H9 (cell line): ENCODE data around the gene GRXCR2. TPM values are rescaled to one million over a fixed set of nuclear protein-coding genes. Genes with fewer than 3 reads are reported as not detected.

Source experiments
- DNase-seq: peaks from one replicate; pipeline ENCODE4 v3.0.0-alpha.2; 2017
- H2AFZ ChIP-seq: one replicate; pipeline ENCODE4 v1.6.1; 2013; ENCODE audit warnings: mild to moderate bottlenecking, low read length, control low read depth, moderate library complexity
- H2AK5ac ChIP-seq: 2 replicates; pipeline ENCODE4 v1.6.1; 2013; ENCODE audit warnings: low read length, control low read depth, mixed read lengths; ENCODE audit not compliant: insufficient read length
- H2BK120ac ChIP-seq: one replicate; pipeline ENCODE4 v1.6.1; 2013; ENCODE audit warnings: low read depth, mild to moderate bottlenecking, low read length, control low read depth, inconsistent platforms; ENCODE audit not compliant: poor library complexity, severe bottlenecking
- H2BK12ac ChIP-seq: 2 replicates; pipeline ENCODE4 v1.6.1; 2013; ENCODE audit warnings: low read length, control low read depth, mixed read lengths, low read depth; ENCODE audit not compliant: insufficient read length
- H2BK15ac ChIP-seq: 2 replicates; pipeline ENCODE4 v1.6.1; 2013; ENCODE audit warnings: low read depth, low read length, control low read depth
- H2BK20ac ChIP-seq: one replicate; pipeline ENCODE4 v1.6.1; 2013; ENCODE audit warnings: low read depth, mild to moderate bottlenecking, low read length, control low read depth, inconsistent platforms; ENCODE audit not compliant: poor library complexity, severe bottlenecking
- H2BK5ac ChIP-seq: 2 replicates; pipeline ENCODE4 v1.6.1; 2013; ENCODE audit warnings: low read length, control low read depth, mixed read lengths; ENCODE audit not compliant: insufficient read length
- H3K14ac ChIP-seq: 2 replicates; pipeline ENCODE4 v1.6.1; 2013; ENCODE audit warnings: low read length, control low read depth; ENCODE audit not compliant: insufficient read depth
- H3K18ac ChIP-seq: 2 replicates; pipeline ENCODE4 v1.6.1; 2013; ENCODE audit warnings: low read depth, mild to moderate bottlenecking, mixed read lengths, low read length, control low read depth; ENCODE audit not compliant: insufficient read length
- H3K23ac ChIP-seq: 2 replicates; pipeline ENCODE4 v1.6.1; 2013; ENCODE audit warnings: low read length, control low read depth, mixed read lengths, low read depth; ENCODE audit not compliant: insufficient read length
- H3K23me2 ChIP-seq: 2 replicates; pipeline ENCODE4 v1.6.1; 2013; ENCODE audit warnings: low read depth, mild to moderate bottlenecking, mixed read lengths, low read length, control low read depth; ENCODE audit not compliant: insufficient read length, poor library complexity, severe bottlenecking
- H3K27ac ChIP-seq: 2 replicates; pipeline ENCODE4 v1.5.1; 2013; ENCODE audit warnings: low read length, control low read depth, mixed read lengths, low read depth; ENCODE audit not compliant: insufficient read length
- H3K27me3 ChIP-seq: 2 replicates; pipeline ENCODE4 v1.6.1; 2013; ENCODE audit warnings: low read length, control low read depth, inconsistent platforms; ENCODE audit not compliant: insufficient read depth
- H3K4ac ChIP-seq: 2 replicates; pipeline ENCODE4 v1.6.1; 2013; ENCODE audit warnings: low read depth, mild to moderate bottlenecking, control low read depth, inconsistent platforms, low read length, moderate library complexity
- H3K4me1 ChIP-seq: 2 replicates; pipeline ENCODE4 v1.6.1; 2013; ENCODE audit warnings: low read length, control low read depth, inconsistent platforms; ENCODE audit not compliant: insufficient read depth
- H3K4me2 ChIP-seq: 2 replicates; pipeline ENCODE4 v1.6.1; 2013; ENCODE audit warnings: low read length, control low read depth, mixed read lengths; ENCODE audit not compliant: insufficient read length, insufficient read depth
- H3K56ac ChIP-seq: 2 replicates; pipeline ENCODE4 v1.6.1; 2013; ENCODE audit warnings: low read depth, mild to moderate bottlenecking, mixed read lengths, low read length, control low read depth; ENCODE audit not compliant: insufficient read length
- H3K79me1 ChIP-seq: 2 replicates; pipeline ENCODE4 v1.6.1; 2013; ENCODE audit warnings: low read depth, mild to moderate bottlenecking, moderate library complexity, low read length, control low read depth, inconsistent platforms; ENCODE audit not compliant: insufficient read depth, poor library complexity, severe bottlenecking
- H3K79me2 ChIP-seq: 2 replicates; pipeline ENCODE4 v1.6.1; 2013; ENCODE audit warnings: low read length, control low read depth, inconsistent platforms; ENCODE audit not compliant: insufficient read depth
- H3K9ac ChIP-seq: 2 replicates; pipeline ENCODE4 v1.6.1; 2013; ENCODE audit warnings: low read length, control low read depth, mixed read lengths; ENCODE audit not compliant: insufficient read length; ENCODE audit errors: extremely low read depth
- H3K9me3 ChIP-seq: one replicate; pipeline ENCODE4 v1.6.1; 2013; ENCODE audit warnings: low read depth, low read length, inconsistent platforms; ENCODE audit not compliant: control insufficient read depth
- H3T11ph ChIP-seq: one replicate; pipeline ENCODE4 v1.6.1; 2013; ENCODE audit warnings: mild to moderate bottlenecking, low read length, control low read depth, inconsistent platforms
- H4K20me1 ChIP-seq: one replicate; pipeline ENCODE4 v1.6.1; 2013; ENCODE audit not compliant: control insufficient read depth, insufficient read length, insufficient read depth
- H4K5ac ChIP-seq: 2 replicates; pipeline ENCODE4 v1.6.1; 2013; ENCODE audit warnings: low read depth, mild to moderate bottlenecking, mixed read lengths, low read length, control low read depth; ENCODE audit not compliant: insufficient read length
- H4K8ac ChIP-seq: replicated peaks from 2 replicates; pipeline ENCODE4 v1.6.1; 2013; ENCODE audit warnings: low read length, control low read depth, mixed read lengths, low read depth; ENCODE audit not compliant: insufficient read length
- H4K91ac ChIP-seq: 2 replicates; pipeline ENCODE4 v1.6.1; 2013; ENCODE audit warnings: low read depth, mild to moderate bottlenecking, moderate library complexity, mixed read lengths, low read length, control low read depth; ENCODE audit not compliant: insufficient read length
- H3K27ac Mint-ChIP-seq, 3 experiments: 2 replicates in 2 of 3; 3 replicates in 1 of 3; pipeline ENCODE4 v1.8.0; 2020 to 2021; ENCODE audit warnings: mixed read lengths in 3 of 3, mild to moderate bottlenecking in 1 of 3, moderate library complexity in 1 of 3
- H3K27me3 Mint-ChIP-seq: 2 replicates; pipeline ENCODE4 v1.8.0; 2021; ENCODE audit warnings: low read depth, mild to moderate bottlenecking, moderate library complexity, mixed read lengths
- H3K36me3 Mint-ChIP-seq, 3 experiments: 2 replicates in 2 of 3; 3 replicates in 1 of 3; pipeline ENCODE4 v1.8.0; 2020 to 2021; ENCODE audit warnings: low read depth in 3 of 3, mixed read lengths in 3 of 3; ENCODE audit not compliant: insufficient read depth in 1 of 3
- H3K4me1 Mint-ChIP-seq, 2 experiments: 2 replicates each; pipeline ENCODE4 v1.8.0; 2020; ENCODE audit warnings: mixed read lengths in 2 of 2
- H3K4me3 Mint-ChIP-seq, 2 experiments: 2 replicates in 1 of 2; 3 replicates in 1 of 2; pipeline ENCODE4 v1.8.0; 2020 to 2021; ENCODE audit warnings: mild to moderate bottlenecking in 2 of 2, mixed read lengths in 2 of 2, moderate library complexity in 1 of 2
- H3K9me3 Mint-ChIP-seq, 2 experiments: 2 replicates in 1 of 2; 3 replicates in 1 of 2; pipeline ENCODE4 v1.8.0; 2020; ENCODE audit warnings: mild to moderate bottlenecking in 2 of 2, mixed read lengths in 2 of 2, moderate library complexity in 1 of 2
- WGBS: extraction: QIAGEN DNeasy Blood & Tissue Kit; methylation state at CpG from one replicate; pipeline ENCODE4 v1.1.7; 2013; ENCODE audit warnings: missing lambda C conversion rate, low lambda C conversion rate, mixed read lengths; ENCODE audit not compliant: insufficient read length; ENCODE audit errors: extremely low coverage; 5-methylcytosine and 5-hydroxymethylcytosine counted together
- total RNA-seq: library from RNA; stranded (reverse); gene quantifications from 2 replicates; pipeline ENCODE4 v1.2.1, GENCODE V29; 2021
- TF ChIP-seq, protein P1 (sequence below): fragments of 200-600 bp; sonication (generic); conservative IDR thresholded peaks from 3 replicates; pipeline ENCODE4 v1.8.0; 2021; ENCODE audit warnings: antibody characterized with exemption, mild to moderate bottlenecking

Gene GRXCR2
- total RNA-seq, 1 experiment from 2014 or later: not detected

GRCh38 chr5:145902421-145902820 lies 29.6 kb upstream of the GRXCR2 start:
- H3K56ac ChIP-seq: no peak overlapping the region
- no peak for DNase-seq
- no peak overlapping the region for H3K23ac ChIP-seq
- H2BK20ac ChIP-seq: no peak overlapping the region
- no peak overlapping the region for H3K9ac ChIP-seq
- no peaks in the 10 kb centered on the region for H3K27me3 Mint-ChIP-seq
- no peak overlapping the region for H4K91ac ChIP-seq
- H3K18ac ChIP-seq: no peak overlapping the region
- H3T11ph ChIP-seq: no peak overlapping the region
- H2BK15ac ChIP-seq: no peak overlapping the region
- no peaks in the 10 kb centered on the region for H3K27me3 ChIP-seq
- no peaks in the 10 kb centered on the region for H3K4me1 ChIP-seq
- peaks cover 0 to 16% (median 8%) of the 10 kb centered on the region in 3 experiments; a peak in 4 of 7 replicates for H3K36me3 Mint-ChIP-seq
- H3K79me1 ChIP-seq: no peaks in the 10 kb centered on the region
- no peaks in the 10 kb centered on the region for H3K79me2 ChIP-seq
- H3K9me3 ChIP-seq: no peaks in the 10 kb centered on the region
- no peak overlapping the region for H3K4ac ChIP-seq
- H3K27ac ChIP-seq: no peak overlapping the region
- H2BK120ac ChIP-seq: no peak overlapping the region
- WGBS: no CpG with 5 or more reads among the region's 1 CpG
- no peaks in the 10 kb centered on the region for H4K20me1 ChIP-seq
- H3K4me3 Mint-ChIP-seq: no peak overlapping the region
- H3K4me2 ChIP-seq: no peak overlapping the region
- no peak overlapping the region for H3K14ac ChIP-seq
- H3K4me1 Mint-ChIP-seq: peaks cover 6% of the 10 kb centered on the region in 2 experiments; a peak in 3 of 4 replicates
- no peak overlapping the region for H4K5ac ChIP-seq
- H3K23me2 ChIP-seq: no peaks in the 10 kb centered on the region
- H3K9me3 Mint-ChIP-seq: peaks cover 18% of the 10 kb centered on the region in 2 experiments; a peak in 3 of 5 replicates
- H4K8ac ChIP-seq: no peak overlapping the region
- H2AFZ ChIP-seq: no peak overlapping the region
- TF ChIP-seq, protein P1, sequence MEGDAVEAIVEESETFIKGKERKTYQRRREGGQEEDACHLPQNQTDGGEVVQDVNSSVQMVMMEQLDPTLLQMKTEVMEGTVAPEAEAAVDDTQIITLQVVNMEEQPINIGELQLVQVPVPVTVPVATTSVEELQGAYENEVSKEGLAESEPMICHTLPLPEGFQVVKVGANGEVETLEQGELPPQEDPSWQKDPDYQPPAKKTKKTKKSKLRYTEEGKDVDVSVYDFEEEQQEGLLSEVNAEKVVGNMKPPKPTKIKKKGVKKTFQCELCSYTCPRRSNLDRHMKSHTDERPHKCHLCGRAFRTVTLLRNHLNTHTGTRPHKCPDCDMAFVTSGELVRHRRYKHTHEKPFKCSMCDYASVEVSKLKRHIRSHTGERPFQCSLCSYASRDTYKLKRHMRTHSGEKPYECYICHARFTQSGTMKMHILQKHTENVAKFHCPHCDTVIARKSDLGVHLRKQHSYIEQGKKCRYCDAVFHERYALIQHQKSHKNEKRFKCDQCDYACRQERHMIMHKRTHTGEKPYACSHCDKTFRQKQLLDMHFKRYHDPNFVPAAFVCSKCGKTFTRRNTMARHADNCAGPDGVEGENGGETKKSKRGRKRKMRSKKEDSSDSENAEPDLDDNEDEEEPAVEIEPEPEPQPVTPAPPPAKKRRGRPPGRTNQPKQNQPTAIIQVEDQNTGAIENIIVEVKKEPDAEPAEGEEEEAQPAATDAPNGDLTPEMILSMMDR: no peak
- no peak overlapping the region for H3K27ac Mint-ChIP-seq
- no peak overlapping the region for H2BK5ac ChIP-seq
- no peak overlapping the region for H2AK5ac ChIP-seq
- H2BK12ac ChIP-seq: no peak overlapping the region
